HG02763 (cell line): ENCODE results near the gene IL34.
"Not testable (repeated sequence)": the region's sequence is repeated elsewhere in the genome, so short reads cannot be mapped to it uniquely, and the experiment has no call there.

Experiments used
- ATAC-seq: cut with Tn5 transposase; IDR thresholded peaks from one replicate; pipeline ENCODE4 v1.9.1; 2021; ENCODE audit warnings: mild to moderate bottlenecking, moderate library complexity; ENCODE audit not compliant: unreplicated experiment

Gene IL34

DNA sequence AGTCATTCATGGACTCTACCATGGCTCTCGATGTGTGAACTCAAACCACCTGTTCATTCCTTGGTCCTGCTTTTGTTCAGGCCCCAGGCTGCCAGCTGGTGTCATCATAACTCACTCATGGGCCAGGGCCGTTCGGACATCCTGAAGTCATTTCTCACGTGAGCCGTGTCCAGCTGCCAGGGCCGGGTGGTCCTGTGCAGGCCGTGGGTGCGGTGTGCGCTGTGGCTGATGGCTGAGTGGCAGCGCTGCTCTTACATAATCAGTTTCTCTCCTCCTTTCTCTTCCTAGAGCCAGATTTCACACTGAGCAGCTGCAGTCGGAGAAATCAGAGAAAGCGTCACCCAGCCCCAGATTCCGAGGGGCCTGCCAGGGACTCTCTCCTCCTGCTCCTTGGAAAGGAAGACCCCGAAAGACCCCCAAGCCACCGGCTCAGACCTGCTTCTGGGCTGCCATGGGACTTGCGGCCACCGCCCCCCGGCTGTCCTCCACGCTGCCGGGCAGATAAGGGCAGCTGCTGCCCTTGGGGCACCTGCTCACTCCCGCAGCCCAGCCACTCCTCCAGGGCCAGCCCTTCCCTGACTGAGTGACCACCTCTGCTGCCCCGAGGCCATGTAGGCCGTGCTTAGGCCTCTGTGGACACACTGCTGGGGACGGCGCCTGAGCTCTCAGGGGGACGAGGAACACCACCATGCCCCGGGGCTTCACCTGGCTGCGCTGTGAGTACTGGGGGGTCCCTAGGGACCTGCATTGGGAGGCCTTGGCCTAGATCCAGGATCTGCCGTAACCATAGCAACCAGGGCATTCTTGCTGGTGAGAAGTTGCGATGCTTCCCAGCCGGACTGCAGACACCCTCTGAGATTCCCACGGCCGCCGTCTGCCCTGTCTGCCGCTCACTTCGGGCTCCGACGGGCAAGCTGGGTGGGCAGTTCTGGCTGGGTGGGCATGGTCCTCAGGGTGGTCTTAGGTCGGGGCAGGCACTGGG, at the start of gene IL34:
TSS of gene IL34 (plus strand) at position 300 of the 982 bp plus-strand sequence. CDS start at position 689, 389 bp downstream.
- ATAC-seq = no peak

DNA sequence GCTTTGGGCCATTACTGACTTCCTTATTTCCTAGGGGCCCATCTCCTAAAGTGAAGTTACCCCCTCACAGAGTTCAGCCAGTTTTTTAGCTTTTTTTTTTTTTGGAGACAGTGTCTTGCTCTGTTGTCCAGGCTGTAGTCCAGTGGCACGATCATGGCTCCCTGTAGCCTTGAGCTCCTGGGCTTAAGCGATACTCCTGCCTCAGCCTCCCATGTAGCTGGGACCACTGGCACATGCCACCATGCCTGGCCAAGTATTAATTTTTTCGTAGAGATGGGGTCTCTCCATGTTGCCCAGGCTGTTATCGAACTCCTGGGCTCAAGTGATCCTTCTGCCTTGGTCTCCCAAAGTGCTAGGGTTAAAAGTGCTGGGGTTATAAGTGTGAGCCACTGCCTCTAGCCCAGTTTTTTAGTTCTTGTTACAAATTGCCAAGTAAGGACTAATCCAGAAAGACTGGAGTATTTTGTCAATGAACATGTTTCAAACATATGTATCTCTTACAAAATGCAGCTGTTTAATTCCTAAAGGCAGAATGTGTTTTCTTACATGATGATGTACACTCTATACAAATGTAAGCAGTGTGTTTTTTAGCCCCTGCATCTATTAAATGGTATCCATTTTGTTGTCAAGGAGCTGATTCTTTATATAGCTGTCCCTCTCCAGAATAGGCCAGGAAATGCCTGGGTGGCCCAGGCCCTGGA, 49.1 kb upstream of the IL34 start:
- no peak for ATAC-seq

DNA sequence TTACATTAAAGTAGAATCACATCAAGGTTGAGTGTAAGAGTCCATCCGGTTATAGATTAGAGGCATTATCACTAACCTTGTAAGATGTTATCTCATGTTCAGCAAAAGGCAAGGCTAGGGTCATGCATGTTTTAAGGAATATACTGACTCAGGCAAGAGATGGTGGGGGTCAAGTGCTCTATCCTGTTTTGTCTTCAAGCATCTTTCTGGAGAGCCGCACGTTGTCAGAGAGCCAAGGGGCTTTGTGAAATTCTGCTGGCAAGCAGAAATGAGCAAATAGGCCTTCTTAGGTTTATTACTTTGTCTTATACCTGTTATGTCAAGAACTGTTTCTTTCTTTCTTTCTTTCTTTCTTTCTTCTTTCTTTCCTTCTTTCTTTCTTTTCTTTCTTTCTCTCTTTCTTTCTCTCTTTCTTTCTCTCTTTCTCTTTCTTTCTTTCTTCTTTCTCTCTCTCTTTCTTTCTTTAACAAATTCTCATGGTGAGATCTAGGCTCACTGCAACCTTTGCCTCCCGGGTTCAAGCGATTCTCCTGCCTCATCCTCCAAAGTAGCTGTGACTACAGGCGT, 47.3 kb upstream of the IL34 start:
- no peak for ATAC-seq

DNA sequence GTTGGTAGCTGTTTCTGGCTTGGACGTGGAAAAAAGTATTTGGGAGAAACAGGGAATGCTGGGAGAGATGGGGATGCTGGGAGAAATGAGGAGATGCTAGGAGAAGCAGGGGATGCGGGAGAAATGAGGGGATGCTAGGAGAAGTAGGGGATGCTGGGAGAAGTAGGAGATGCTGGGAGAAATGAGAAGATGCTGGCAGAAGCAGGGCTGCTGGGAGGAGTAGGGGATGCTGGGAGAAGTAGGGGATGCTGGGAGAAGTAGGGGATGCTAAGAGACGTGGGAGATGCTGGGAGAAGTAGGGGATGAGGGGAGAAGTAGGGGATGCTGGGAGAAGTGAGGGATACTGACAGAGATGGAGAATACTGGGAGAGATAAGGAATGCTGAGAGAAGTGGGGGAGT, 45.6 kb upstream of the IL34 start:
- ATAC-seq = no peak

DNA sequence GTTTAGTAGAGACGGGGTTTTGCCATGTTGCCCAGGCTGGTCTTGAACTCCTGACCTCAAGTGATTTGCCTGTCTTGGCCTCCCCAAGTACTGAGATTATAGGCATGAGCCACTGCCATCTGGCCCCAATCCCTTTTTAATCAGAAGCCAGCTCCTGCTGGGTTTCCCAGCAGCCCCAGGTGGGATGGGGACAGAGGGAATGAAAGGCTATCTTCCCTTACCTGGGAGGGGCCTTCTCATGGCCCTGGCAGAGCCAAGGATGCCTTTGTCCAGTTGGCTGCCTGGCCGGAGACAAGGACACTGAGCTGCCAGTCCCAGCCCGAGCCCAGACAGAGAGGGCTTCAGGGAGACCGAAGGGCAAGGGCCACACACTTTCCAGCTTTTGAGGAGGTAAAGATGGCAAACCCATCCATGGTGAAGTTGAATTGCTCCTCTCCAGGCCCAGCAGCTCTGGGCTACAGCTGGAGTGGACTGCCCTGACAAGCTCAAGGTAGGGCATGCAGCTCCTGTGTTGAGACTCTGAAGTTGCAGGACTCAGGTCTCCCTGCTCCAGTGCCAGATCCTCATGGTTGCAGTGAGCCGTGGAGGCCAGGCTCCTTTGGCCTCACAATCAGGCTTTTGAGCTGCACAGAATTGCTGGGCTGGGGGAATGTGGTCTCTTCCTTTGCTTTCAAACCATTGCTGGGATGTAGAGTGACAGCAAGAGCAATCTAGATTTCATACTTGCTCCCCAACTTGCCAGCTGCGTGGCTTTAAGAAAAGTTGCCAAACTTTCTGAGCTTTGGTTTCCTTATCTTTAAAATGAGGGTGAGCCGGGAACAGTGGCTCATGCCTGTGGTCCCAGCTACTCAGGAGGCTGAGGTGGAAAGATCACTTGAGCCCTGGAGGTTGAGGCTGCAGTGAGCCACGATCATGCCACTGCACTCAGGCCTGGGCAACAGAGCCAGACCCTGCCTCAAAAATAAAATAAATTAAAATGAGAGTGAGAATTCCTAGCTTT, 44.5 kb upstream of the IL34 start:
- no peak for ATAC-seq

DNA sequence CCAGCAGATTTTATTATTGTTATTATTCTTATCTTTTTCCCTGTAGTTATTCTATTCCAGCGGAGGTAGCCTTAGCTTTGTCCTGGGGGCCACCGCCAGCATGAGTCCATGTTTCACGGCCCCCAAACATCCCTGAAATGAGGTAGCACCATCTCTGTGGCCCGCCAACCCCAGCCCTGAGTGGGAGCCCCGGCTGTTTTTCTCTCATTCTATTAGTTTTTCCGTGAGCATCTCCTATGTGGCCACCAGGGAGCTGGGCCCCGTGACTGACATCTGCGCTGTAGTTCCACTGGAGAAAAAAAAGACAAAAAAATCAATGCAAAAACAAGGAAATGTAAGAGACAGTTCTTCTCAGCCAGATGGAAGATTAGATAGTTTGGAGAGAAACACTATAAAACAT, 43.5 kb upstream of the IL34 start:
- no peak for ATAC-seq

DNA sequence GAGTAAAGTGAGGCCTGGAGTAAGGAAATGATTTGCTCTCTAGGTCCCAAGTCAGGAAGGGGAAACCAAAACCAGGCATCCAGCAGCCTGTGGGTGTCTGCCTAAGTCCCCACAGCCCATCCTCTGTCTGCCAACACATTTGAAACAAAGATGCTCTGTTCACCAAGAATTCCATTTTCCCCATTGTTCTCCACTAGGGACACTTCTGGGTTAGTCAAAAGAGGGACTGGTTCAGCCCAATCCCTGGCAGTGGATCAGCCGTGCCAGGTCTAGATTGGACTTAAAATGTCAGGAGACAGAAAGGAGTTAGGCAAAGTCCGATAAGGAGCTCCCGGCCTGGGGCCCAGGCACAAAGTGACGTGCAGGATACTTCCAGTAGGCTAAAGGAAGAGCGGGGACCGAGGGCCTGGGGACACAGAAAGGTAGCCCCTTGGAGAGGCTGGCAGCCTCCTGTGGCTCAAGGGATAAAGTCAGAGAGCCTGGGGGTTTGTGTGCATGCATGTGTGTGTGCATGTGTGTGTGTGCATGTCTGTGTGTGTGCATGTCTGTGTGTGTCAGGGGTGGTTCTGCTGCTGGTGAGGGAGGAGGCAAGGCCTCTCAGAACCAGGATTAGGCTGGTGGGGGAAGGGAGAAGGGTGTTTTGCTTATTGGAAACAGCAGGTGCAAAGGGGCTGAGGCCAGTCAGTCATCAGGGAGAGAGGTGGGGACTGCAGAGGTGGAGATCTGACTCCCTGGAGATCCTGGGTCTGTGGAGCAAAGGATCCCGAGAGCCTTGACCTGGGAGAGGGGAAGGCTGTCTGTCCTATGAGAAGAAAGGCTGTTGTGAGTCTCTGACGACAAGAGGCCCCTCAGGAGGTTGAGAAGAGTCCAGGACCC, 41.7 kb upstream of the IL34 start:
- ATAC-seq = no peak

DNA sequence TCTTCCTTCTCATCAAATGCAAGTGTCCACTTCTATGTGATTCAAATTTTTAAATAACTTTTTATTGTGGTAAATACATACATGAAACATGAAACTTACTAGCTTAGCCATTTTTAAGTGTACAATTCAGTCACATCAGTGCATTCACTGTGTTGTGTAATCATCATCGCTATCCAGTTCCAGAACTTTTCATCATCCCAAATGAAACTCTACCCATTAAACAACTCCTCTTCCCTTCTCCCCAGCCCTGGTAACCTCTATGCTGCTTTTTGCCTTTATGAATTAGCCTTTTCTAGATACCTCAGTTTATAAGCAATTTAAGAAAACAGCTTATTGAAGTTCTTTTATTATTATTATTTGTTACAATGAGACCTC, 41.1 kb upstream of the IL34 start:
- ATAC-seq = no peak

DNA sequence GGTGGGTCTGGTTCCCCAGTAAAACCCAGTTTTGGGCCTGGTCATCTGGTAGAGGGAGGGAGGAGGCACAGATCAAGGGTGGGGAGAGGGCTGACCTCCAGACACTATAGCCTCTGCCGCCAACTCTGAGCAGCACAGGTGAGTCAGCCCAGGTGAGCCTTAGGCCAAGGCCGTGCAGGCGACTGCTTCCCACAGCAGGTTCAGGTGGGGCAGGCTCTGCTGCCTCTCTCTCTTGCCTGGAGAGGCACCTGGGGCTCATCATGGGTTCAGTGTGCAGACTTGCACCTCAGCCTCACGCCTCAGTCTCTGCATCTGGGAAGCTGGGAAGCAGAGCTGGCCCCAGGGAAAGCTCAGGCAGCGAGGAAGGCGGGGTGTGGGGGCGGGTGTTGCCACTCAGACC, 37.8 kb upstream of the IL34 start:
- no peak for ATAC-seq

DNA sequence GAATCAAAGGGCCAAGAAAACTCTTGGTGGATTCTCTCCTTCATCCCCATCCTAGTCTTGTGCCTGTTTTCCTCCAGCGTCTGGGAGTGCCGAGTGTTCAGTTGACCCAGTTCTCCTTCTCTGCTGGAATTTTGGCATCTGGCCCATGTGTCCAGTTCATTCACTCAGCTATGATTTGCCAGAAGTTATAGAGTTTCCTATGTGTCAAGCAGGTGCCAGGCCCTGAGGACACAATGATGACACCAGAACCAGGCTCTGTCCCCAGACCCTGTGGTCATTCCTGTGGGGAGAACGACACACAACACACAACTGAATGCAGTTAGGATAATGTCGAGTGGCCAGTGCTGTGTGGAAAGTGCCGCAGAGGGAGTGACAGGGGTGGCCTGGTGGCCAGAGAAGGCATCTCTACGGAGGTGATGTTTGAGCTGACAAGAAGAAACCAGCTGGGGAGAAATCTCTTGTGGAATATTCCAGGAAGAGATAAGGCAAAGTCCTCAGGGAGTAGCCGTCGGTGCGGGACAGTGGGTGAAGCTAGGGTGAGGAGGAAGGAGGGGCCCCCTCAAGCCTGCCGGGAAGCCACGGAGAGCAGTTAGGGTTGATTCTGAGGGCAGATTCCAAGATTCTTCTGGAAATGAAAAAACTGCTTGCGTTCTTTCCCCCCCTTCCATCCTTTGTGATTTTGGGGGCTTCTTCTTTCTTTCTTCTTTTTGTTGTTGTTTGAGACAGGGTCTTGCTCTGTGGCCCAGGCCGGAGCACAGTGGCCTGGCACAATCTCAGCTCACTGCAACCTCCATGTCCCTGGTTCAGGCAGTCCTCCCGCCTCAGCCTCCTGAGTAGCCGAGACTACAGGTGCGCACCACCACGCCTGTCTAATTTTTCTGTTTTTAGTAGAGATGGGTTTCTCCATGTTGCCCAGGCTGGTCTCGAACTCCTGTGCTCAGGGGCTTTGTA, 35.8 kb upstream of the IL34 start:
- ATAC-seq = no peak

DNA sequence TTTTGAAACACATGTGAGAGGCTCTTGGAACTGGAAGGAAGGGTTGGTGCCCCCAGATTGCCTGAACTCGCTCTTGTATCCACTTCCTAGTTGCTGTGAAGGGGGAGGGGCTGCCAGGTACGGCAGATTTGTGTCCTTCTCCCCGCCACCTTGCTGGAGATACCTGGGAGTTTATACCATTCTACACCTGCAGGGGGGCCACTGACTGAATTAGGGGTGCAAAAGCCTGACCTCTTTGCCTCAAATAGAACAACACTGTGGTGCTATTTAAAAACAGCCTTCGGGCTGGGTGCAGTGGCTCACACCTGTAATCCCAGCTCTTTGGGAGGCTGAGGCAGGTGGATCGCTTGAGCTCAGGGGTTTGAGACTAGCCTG, 35.1 kb upstream of the IL34 start:
- no peak for ATAC-seq

DNA sequence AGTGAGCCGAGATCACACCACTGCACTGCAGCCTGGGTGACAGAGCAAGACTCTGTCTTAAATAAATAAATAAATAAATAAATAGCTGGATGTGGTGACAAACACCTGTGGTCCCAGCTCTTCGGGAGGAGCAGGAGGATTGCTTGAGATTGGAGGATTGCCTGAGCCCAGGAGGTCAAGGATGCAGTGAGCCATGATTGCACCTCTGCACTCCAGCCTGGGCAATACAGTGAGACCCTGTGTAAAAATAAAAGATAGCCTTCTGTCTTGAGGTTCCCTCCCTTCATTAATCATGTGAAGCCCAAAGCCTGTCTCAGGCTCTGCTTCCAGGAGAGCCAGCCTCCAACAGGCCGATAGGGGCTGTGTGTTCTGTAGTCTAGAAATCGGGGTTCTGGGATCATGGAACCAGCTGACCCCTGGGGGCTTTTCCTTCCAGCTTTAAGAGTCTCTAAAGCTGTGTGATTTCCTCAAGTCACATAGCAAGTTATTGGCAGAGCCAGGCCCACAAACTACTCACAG, 34.5 kb upstream of the IL34 start:
- ATAC-seq = no peak

DNA sequence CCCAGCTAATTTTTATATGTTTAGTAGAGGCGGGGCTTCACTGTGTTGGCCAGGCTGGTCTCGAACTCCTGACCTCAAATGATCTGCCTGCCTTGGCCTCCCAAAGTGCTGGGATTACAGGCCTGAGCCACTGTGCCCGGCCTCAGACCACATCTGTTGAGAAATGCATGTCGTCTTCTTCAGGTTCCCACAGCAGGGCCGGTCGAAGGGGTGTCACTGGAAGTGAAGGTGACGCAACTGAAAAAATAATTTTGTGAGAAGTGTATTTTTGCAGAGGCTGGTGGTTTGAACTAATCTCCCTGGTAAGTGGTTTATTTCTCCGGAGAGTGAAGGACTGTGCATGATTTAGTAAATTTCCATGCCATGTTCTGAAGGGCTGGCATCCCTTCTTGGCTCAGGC, 33.4 kb upstream of the IL34 start:
- no peak for ATAC-seq

DNA sequence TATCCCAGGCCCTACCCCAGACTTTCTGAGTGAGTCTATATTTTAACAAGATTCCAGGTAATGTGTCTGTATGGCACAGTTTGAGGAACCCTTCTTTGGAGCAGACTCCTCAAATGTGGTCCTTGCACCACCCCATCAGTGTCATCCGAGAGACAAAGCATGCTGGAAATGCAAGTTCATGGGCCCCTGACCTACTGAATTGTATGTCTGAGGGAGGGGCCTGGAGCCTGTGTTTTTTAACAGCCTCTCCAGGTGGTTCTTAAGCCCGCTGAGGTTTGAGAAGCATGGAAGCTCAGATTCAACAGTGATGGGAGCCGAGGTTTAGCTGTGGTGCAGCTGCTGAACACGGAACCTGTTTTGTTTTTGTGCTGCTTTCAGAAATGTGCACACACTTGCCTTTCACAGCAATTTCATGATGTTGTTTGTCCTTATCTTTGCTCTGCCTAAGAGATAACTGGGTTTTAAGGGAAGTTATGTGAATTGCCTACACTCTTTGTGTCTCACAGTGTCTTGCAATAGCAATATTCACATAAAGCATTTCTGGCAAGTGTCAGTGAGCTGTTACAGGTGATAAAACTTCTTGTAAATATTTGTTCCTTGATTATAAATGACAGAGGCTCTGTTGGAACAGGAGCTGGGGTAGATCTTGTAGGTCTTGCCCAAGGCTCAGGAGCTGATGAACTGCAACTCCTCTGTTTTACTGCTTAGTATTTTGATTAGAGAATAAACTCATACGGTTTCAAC, 32.0 kb upstream of the IL34 start:
- no peak for ATAC-seq

DNA sequence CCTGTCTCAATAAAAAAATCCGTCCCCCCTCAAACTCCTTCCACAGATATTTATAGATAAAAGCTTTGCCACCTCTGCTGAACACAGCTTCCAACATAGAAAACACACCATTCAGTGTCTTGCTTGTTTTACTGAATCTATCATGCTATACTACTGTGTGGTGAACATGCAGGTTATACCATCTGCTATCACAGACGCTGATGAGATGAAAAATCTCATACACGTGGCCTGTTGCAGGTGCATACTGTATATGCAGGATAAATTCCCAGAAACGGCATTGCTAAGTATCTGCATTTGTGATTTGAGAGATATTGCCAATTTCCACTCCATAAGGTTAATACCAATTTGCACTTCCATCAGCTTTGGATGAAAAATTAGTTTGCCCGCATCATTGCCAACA, 30.4 kb upstream of the IL34 start:
- no peak for ATAC-seq

DNA sequence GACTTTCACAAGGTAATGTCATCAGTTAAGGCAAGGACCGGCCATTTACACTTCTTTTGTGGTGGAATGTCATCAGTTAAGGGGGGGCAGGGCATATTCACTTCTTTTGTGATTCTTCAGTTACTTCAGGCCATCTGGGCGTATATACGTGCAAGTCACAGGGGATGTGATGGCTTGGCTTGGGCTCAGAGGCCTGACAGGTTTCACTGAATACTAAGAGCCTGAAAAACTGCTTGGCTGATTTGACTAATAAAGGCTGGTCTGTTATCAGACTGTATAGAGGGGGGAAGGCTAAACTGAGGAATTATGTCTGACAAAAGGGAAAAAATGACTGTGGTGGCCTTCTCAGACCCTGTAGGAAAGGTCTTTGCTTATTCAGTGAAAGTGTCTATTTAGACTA, 24.5 kb upstream of the IL34 start:
- ATAC-seq = not testable (repeated sequence)

DNA sequence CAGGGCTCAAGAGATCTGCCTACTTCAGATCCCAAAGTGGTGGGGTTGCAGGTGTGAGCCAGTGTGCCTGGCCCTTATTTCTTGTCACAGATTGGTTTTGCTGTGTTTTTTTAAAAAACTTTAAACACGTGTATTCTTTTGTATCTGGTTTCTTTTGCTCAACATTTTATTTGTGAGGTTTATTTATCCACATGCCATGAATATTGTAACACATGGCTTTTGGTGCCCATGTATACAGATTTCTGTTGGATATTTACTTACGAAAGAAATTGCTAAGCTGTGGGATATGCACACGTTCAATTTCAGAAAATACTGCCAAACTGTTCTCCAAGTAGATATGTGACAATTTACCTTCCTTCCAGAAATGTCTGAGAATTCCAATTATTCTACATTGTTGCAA, 18.7 kb upstream of the IL34 start:
- ATAC-seq = no peak
